GM23338 (cell line): Measurements from ENCODE around the gene HIVEP3. TPM values are rescaled to one million over a fixed set of nuclear protein-coding genes. Genes with fewer than 3 reads are reported as not detected.

Experiments
- ATAC-seq: fragments of 200-7000 bp; cut with Tn5 transposase; 3 replicates; pipeline ENCODE4 v1.9.1; 2020
- DNase-seq: peaks from one replicate; pipeline ENCODE4 v3.0.0-alpha.2; 2015; ENCODE audit warnings: low spot score
- H2AFZ ChIP-seq: fragments of 200-600 bp; sonication (generic); 2 replicates; pipeline ENCODE4 v1.8.0; 2016; ENCODE audit warnings: antibody characterized with exemption, mild to moderate bottlenecking, moderate library complexity
- H3F3A ChIP-seq: fragments of 200-600 bp; sonication (generic); replicated peaks from 2 replicates; pipeline ENCODE4 v1.8.0; 2017; ENCODE audit warnings: antibody characterized with exemption, mixed run types, low read depth
- H3K27ac ChIP-seq: fragments of 200-600 bp; sonication (generic); 2 replicates; pipeline ENCODE4 v1.6.1; 2016; ENCODE audit warnings: low read depth
- H3K27me3 ChIP-seq: fragments of 200-600 bp; sonication (generic); 2 replicates; pipeline ENCODE4 v1.8.0; 2016; ENCODE audit warnings: mild to moderate bottlenecking, mixed run types, moderate library complexity; ENCODE audit not compliant: insufficient read depth
- H3K36me3 ChIP-seq: fragments of 200-600 bp; sonication (generic); 2 replicates; pipeline ENCODE4 v1.8.0; 2016; ENCODE audit warnings: mild to moderate bottlenecking; ENCODE audit not compliant: insufficient read depth
- H3K4me1 ChIP-seq: fragments of 200-600 bp; sonication (generic); 2 replicates; pipeline ENCODE4 v1.8.0; 2016; ENCODE audit warnings: mild to moderate bottlenecking, moderate library complexity; ENCODE audit not compliant: insufficient read depth
- H3K4me2 ChIP-seq: fragments of 200-600 bp; sonication (generic); 2 replicates; pipeline ENCODE4 v1.7.1; 2017; ENCODE audit warnings: mixed run types
- H3K4me3 ChIP-seq: fragments of 200-600 bp; sonication (generic); 2 replicates; pipeline ENCODE4 v1.6.1; 2016; ENCODE audit warnings: mixed run types
- H3K79me2 ChIP-seq: fragments of 200-600 bp; sonication (generic); replicated peaks from 2 replicates; pipeline ENCODE4 v1.8.0; 2017; ENCODE audit warnings: mild to moderate bottlenecking; ENCODE audit not compliant: insufficient read depth
- H3K9me2 ChIP-seq: fragments of 200-600 bp; sonication (generic); 2 replicates; pipeline ENCODE4 v1.8.0; 2017; ENCODE audit not compliant: insufficient read depth
- H4K20me1 ChIP-seq: fragments of 200-600 bp; sonication (generic); replicated peaks from 2 replicates; pipeline ENCODE4 v1.8.0; 2017; ENCODE audit warnings: mild to moderate bottlenecking; ENCODE audit not compliant: insufficient read depth
- H3K27ac Mint-ChIP-seq: 2 replicates; pipeline ENCODE4 v1.8.0; 2020; ENCODE audit warnings: inconsistent platforms, mild to moderate bottlenecking, moderate library complexity, mixed read lengths
- H3K27me3 Mint-ChIP-seq: 3 replicates; pipeline ENCODE4 v1.8.0; 2022; ENCODE audit warnings: low read depth, mild to moderate bottlenecking, moderate library complexity, mixed read lengths, inconsistent platforms; ENCODE audit not compliant: insufficient read depth, poor library complexity
- H3K36me3 Mint-ChIP-seq: 3 replicates; pipeline ENCODE4 v1.8.0; 2021; ENCODE audit warnings: low read depth, mild to moderate bottlenecking, inconsistent platforms, moderate library complexity, mixed read lengths
- H3K4me1 Mint-ChIP-seq: 3 replicates; pipeline ENCODE4 v1.8.0; 2020; ENCODE audit warnings: mild to moderate bottlenecking, inconsistent platforms, mixed read lengths
- H3K4me3 Mint-ChIP-seq: 3 replicates; pipeline ENCODE4 v1.8.0; 2021; ENCODE audit warnings: moderate library complexity, mild to moderate bottlenecking, inconsistent platforms, mixed read lengths
- H3K9me3 Mint-ChIP-seq: 3 replicates; pipeline ENCODE4 v1.8.0; 2020; ENCODE audit warnings: moderate library complexity, mild to moderate bottlenecking, inconsistent platforms, mixed read lengths
- CREB1 ChIP-seq: fragments of 250-450 bp; sonication (Bioruptor Pico); IDR thresholded peaks from 2 replicates; pipeline ENCODE4 v1.5.0; 2020; ENCODE audit warnings: low read depth, mild to moderate bottlenecking, moderate library complexity
- CTCF ChIP-seq, 2 experiments: fragments of 200-600 bp in 1 of 2; sonication (generic) in 1 of 2; conservative IDR thresholded peaks; 2 replicates each; pipeline versions ENCODE4 v1.5.1 to v1.6.1; 2016 to 2017; ENCODE audit warnings: antibody characterized with exemption in 2 of 2, low read depth in 2 of 2, mild to moderate bottlenecking in 2 of 2, moderate library complexity in 1 of 2
- EZH2 ChIP-seq: fragments of 200-600 bp; sonication (generic); IDR thresholded peaks from one replicate; pipeline ENCODE4 v1.8.0; 2017; ENCODE audit warnings: antibody characterized with exemption, mild to moderate bottlenecking, low read depth; ENCODE audit not compliant: unreplicated experiment
- EZH2phosphoT487 ChIP-seq: fragments of 200-600 bp; sonication (generic); IDR thresholded peaks from one replicate; pipeline ENCODE4 v1.8.1; 2018; ENCODE audit warnings: antibody characterized with exemption; ENCODE audit not compliant: unreplicated experiment
- JUNB ChIP-seq: IDR thresholded peaks from one replicate; pipeline ENCODE4 v1.6.1; 2016; ENCODE audit warnings: antibody characterized with exemption; ENCODE audit not compliant: unreplicated experiment
- NANOG ChIP-seq: IDR thresholded peaks from 2 replicates; pipeline ENCODE4 v1.6.1; 2016; ENCODE audit warnings: antibody characterized with exemption, borderline replicate concordance
- POLR2AphosphoS5 ChIP-seq: IDR thresholded peaks from 2 replicates; pipeline ENCODE4 v1.6.1; 2016; ENCODE audit warnings: antibody characterized with exemption, low read depth
- REST ChIP-seq: IDR thresholded peaks from one replicate; pipeline ENCODE4 v1.6.1; 2018; ENCODE audit warnings: antibody characterized with exemption; ENCODE audit not compliant: unreplicated experiment
- STAT1 ChIP-seq: IDR thresholded peaks from one replicate; pipeline ENCODE4 v1.6.1; 2016; ENCODE audit warnings: antibody characterized with exemption; ENCODE audit not compliant: unreplicated experiment
- ZNF114 ChIP-seq: fragments of 250-450 bp; sonication (Bioruptor Pico); IDR thresholded peaks from 2 replicates; pipeline ENCODE4 v1.5.0; 2020; ENCODE audit warnings: mild to moderate bottlenecking, moderate library complexity
- ZNF331 ChIP-seq: fragments of 250-450 bp; sonication (Bioruptor Pico); IDR thresholded peaks from 2 replicates; pipeline ENCODE4 v1.5.0; 2020; ENCODE audit warnings: low read depth, mild to moderate bottlenecking, moderate library complexity
- ZNF462 ChIP-seq: fragments of 250-450 bp; sonication (Bioruptor Pico); IDR thresholded peaks from 2 replicates; pipeline ENCODE4 v1.5.0; 2020; ENCODE audit warnings: mild to moderate bottlenecking, moderate library complexity
- polyA plus RNA-seq: library from polyadenylated mRNA; unstranded; fragments of >200 nt; fragmentation: Nextera tagmentation; extraction: Ambion mirVana; gene quantifications from 2 replicates; pipeline ENCODE4 v1.2.1, GENCODE V29; 2016
- total RNA-seq: library from RNA; depleted of rRNA; stranded (reverse); fragments of >200 nt; shearing (Covaris generic); gene quantifications from 2 replicates; pipeline ENCODE4 v1.2.3, GENCODE V29; 2014
- TF ChIP-seq, protein P1 (sequence below): IDR thresholded peaks from 2 replicates; pipeline ENCODE4 v1.6.1; 2016; ENCODE audit warnings: antibody characterized with exemption

HIVEP3 gene
- total and polyA plus RNA-seq, 2 experiments from 2014 or later: 0.14 to 0.24 TPM

DNA sequence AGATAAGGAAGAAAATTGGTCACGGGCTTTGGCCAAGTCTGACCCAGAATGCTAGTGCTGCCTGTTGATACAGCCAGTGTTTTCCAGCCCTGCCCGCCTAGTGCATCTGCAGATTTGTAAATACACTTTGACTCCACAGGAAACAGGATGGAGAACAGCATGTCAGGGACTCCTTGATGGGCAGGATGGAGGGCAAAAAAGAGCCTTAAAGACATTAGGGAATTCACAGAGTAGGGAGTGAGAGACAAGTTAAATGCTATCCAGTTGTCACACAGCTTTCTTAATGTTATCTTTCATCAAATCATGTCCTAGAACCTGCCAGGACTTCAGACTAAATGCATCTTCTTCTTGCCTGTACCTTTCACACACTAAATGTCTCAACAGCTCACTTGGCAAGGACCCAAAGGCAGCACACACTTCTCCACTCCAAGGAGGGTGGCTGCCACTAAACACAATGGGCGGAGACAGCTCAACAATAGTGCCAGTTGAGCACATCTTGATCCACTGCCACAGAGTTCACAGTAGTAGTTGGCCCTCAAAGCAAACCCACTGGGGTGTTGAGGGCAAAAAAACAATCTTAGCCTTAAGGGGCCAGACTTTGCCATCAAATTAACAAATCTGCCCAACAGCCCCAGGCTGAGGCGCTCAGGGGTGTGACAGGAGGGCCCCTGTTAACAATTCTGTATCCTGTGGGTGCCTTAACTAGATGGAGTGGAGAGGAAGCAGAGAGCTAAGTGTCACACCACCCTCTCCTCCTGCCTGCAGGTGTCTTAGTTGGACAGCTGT, 2.7 kb downstream of the HIVEP3 start:
- Mint-ChIP-seq H3K27me3 (peaks cover 39% of the 10 kb centered on the region), H3K27ac (no peak overlapping the region), H3K4me1 (peaks cover 38% of the 10 kb centered on the region), H3K4me3 (no peak overlapping the region), H3K36me3 (no peaks in the 10 kb centered on the region), H3K9me3 (peaks cover 2% of the 10 kb centered on the region; the same call in 1 of the 3 replicates)
- H3K4me3 ChIP-seq: no peak overlapping the region
- H3K27me3 ChIP-seq: peaks cover 45% of the 10 kb centered on the region
- H3F3A ChIP-seq: no peaks in the 10 kb centered on the region
- ATAC-seq (no peak), DNase-seq (no peak)
- no peaks in the 10 kb centered on the region for H4K20me1 ChIP-seq
- no peak overlapping the region for H2AFZ ChIP-seq
- H3K27ac ChIP-seq: no peak overlapping the region
- no peaks in the 10 kb centered on the region for H3K36me3 ChIP-seq
- no peaks in the 10 kb centered on the region for H3K79me2 ChIP-seq
- H3K4me2 ChIP-seq: no peak overlapping the region
- H3K4me1 ChIP-seq: peaks cover 34% of the 10 kb centered on the region
- TF ChIP-seq ZNF331 (CRISPR knock-in tag) (no peak), JUNB (no peak), STAT1 (no peak), CREB1 (CRISPR knock-in tag) (no peak), ZNF462 (no peak), ZNF114 (CRISPR knock-in tag) (no peak), NANOG (no peak), EZH2phosphoT487 (no peak), POLR2AphosphoS5 (no peak), CTCF (conservative IDR thresholded peaks at IDR 0.05; ENCODE audit: low read depth in 2 of 2) (no peak), REST (no peak), EZH2 (no peak)
- TF ChIP-seq, protein P1, sequence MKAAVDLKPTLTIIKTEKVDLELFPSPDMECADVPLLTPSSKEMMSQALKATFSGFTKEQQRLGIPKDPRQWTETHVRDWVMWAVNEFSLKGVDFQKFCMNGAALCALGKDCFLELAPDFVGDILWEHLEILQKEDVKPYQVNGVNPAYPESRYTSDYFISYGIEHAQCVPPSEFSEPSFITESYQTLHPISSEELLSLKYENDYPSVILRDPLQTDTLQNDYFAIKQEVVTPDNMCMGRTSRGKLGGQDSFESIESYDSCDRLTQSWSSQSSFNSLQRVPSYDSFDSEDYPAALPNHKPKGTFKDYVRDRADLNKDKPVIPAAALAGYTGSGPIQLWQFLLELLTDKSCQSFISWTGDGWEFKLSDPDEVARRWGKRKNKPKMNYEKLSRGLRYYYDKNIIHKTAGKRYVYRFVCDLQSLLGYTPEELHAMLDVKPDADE: no peak
- 0 out of 2 replicates have a peak, but pooled peaks cover 5% of the 10 kb centered on the region for H3K9me2 ChIP-seq
